GM19372 (cell line): ENCODE data around the gene CDK9.
"Not testable (repeated sequence)": the region's sequence is repeated elsewhere in the genome, so short reads cannot be mapped to it uniquely, and the experiment has no call there.

Experiments used
- ATAC-seq: cut with Tn5 transposase; IDR thresholded peaks from one replicate; pipeline ENCODE4 v1.9.1; 2021; ENCODE audit warnings: mild to moderate bottlenecking, low read depth, moderate library complexity; ENCODE audit not compliant: unreplicated experiment

The CDK9 gene

GRCh38 chr9:127779136-127779981 lies 6.5 kb upstream of the CDK9 start:
- no peak for ATAC-seq

GRCh38 chr9:127780126-127780885 lies 5.5 kb upstream of the CDK9 start:
- no peak for ATAC-seq

GRCh38 chr9:127780909-127781308 lies 4.9 kb upstream of the CDK9 start:
- ATAC-seq, result not testable (repeated sequence)

GRCh38 chr9:127781806-127782205 lies 4.0 kb upstream of the CDK9 start:
- ATAC-seq, result no peak

GRCh38 chr9:127783111-127784008 lies 2.5 kb upstream of the CDK9 start:
- no peak for ATAC-seq

- ATAC-seq, result peak; percentile 42
Measured at GRCh38 chr9:127785023-127785932, 556 bp upstream of the CDK9 start.

GRCh38 chr9:127786773-127787104 lies 905 bp downstream of the CDK9 start:
- no peak for ATAC-seq

- ATAC-seq, result no peak
Measured at GRCh38 chr9:127788337-127789011, 2.6 kb downstream of the CDK9 start.

- no peak for ATAC-seq
Measured at GRCh38 chr9:127789179-127789578, 3.3 kb downstream of the CDK9 start.

- no peak for ATAC-seq
Measured at GRCh38 chr9:127790094-127790855, 4.4 kb downstream of the CDK9 start.

GRCh38 chr9:127791085-127791484 lies 5.3 kb downstream of the CDK9 start:
- no peak for ATAC-seq

GRCh38 chr9:127792417-127793031 lies 6.7 kb downstream of the CDK9 start:
- no peak for ATAC-seq

- no peak for ATAC-seq
Measured at GRCh38 chr9:127793093-127793708, 7.4 kb downstream of the CDK9 start.

- ATAC-seq, result no peak
Measured at GRCh38 chr9:127794001-127794791, 8.4 kb downstream of the CDK9 start.

- ATAC-seq, result no peak
Measured at GRCh38 chr9:127796225-127796813, 10.5 kb downstream of the CDK9 start.

GRCh38 chr9:127796852-127797370 lies 11.1 kb downstream of the CDK9 start:
- no peak for ATAC-seq
